LNCAP (cell line): ENCODE data around the gene NPTX1.

Experiments used
- CTCF ChIP-seq: fragments of 450-650 bp; IDR thresholded peaks from 2 replicates; pipeline ENCODE4 v1.5.1; 2017; ENCODE audit warnings: mild to moderate bottlenecking

The NPTX1 gene

DNA sequence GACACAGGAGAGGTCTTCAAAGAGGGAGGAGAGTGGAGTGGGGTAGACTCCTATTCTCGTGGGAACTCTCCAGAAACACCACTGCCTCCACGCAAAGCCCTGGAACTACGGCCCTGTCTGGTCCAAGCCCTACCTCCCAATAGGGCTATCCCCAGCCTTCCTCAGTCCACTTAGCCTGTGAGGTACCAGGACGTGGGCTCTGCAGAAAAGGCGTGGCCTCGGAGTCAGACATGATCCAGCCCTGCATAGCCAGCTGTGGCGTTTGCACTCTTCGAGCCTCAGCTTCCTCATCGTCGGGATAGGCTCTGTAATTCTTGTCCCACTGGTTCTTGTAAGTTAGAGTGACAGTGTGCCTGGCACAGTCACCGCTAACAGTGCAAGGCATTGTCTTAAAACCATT is 47.6 kb downstream of the NPTX1 start:
- no peak for TF ChIP-seq CTCF

- TF ChIP-seq CTCF = no peak
Observed at GRCh38 chr17:80428363-80428762, 48.0 kb downstream of the NPTX1 start.

GRCh38 chr17:80427366-80428282 is 48.8 kb downstream of the NPTX1 start:
- no peak for TF ChIP-seq CTCF

DNA sequence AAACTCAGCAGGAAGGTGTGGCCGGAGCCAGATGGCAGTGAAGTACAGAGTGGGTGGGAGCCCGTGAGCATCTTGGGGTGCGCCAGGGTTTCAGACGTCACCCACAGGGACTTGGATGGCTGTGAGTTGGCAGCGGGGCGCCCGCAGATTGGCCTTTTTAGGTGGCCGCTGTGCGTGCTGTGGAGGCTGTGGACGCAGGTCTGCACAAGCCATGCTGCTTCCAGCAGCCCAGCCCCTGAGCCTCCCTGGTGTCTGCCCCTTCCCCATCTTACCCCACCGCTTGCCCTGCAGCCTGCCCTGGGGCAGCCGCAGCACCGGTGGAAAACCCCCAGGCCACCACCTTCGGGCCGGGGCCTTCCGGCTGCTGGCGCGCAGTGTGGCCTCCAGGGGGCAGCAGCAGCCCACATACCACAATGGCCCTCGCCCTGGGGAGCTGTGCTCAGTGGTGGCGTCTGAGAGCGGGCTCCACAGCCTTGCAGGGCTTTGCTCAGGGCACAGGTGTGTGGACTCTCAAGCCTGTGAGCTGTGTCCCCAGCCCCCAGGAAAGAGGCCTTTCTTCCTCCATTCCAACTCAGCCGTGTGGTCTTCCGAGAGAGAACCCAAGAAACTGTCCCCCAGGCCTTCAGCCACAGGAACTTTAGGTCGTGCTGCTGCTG is 49.6 kb downstream of the NPTX1 start:
- peak; percentile 97 for TF ChIP-seq CTCF

GRCh38 chr17:80425835-80426426 is 50.5 kb downstream of the NPTX1 start:
- TF ChIP-seq CTCF = no peak

GRCh38 chr17:80424878-80425765 is 51.3 kb downstream of the NPTX1 start:
- no peak for TF ChIP-seq CTCF

- TF ChIP-seq CTCF = no peak
Observed at GRCh38 chr17:80424261-80424660, 52.1 kb downstream of the NPTX1 start.
